OCI-LY3 (cell line): ENCODE measurements around the gene IL7R.

Source experiments
- H2AFZ ChIP-seq: fragments of 200-600, 300-600 bp; shearing (Covaris generic); 2 replicates; pipeline ENCODE4 v1.6.0; 2014; ENCODE audit warnings: antibody characterized with exemption, low read depth, low read length
- H3K27ac ChIP-seq: fragments of 200-600, 300-600 bp; sonication (generic); 2 replicates; pipeline ENCODE4 v1.5.1; 2014; ENCODE audit warnings: mild to moderate bottlenecking, low read length, moderate library complexity, mixed read lengths
- H3K27me3 ChIP-seq: fragments of 200-600, 300-600 bp; sonication (generic); 2 replicates; pipeline ENCODE4 v1.6.1; 2014; ENCODE audit warnings: low read depth, low read length, mixed read lengths
- H3K36me3 ChIP-seq: fragments of 200-600, 300-600 bp; sonication (generic); replicated peaks from 2 replicates; pipeline ENCODE3; 2014; ENCODE audit warnings: low read depth, low read length, mixed read lengths
- H3K4me1 ChIP-seq: fragments of 300-600, 200-600 bp; sonication (generic); 2 replicates; pipeline ENCODE4 v1.6.1; 2014; ENCODE audit warnings: low read length, mixed read lengths
- H3K4me2 ChIP-seq: fragments of 200-600, 300-600 bp; sonication (generic); 2 replicates; pipeline ENCODE4 v1.6.1; 2014; ENCODE audit warnings: low read length, mixed read lengths
- H3K4me3 ChIP-seq: fragments of 300-600, 200-600 bp; sonication (generic); 2 replicates; pipeline ENCODE4 v1.5.1; 2014; ENCODE audit warnings: antibody characterized with exemption, mild to moderate bottlenecking, low read length, moderate library complexity
- H3K79me2 ChIP-seq: fragments of 300-600, 200-600 bp; shearing (Covaris generic); 2 replicates; pipeline ENCODE4 v1.6.1; 2014; ENCODE audit warnings: mild to moderate bottlenecking, low read length, mixed read lengths
- H3K9ac ChIP-seq: fragments of 300-600, 200-600 bp; shearing (Covaris generic); 2 replicates; pipeline ENCODE4 v1.6.0; 2014; ENCODE audit warnings: mild to moderate bottlenecking, low read length, moderate library complexity
- H3K9me3 ChIP-seq: fragments of 200-600, 300-600 bp; shearing (Covaris generic); 2 replicates; pipeline ENCODE4 v1.6.1; 2014; ENCODE audit warnings: low read length, mixed read lengths; ENCODE audit not compliant: insufficient read depth
- H4K20me1 ChIP-seq: fragments of 200-600, 300-600 bp; sonication (generic); 2 replicates; pipeline ENCODE4 v1.6.1; 2016; ENCODE audit warnings: low read length, mixed read lengths; ENCODE audit not compliant: insufficient read depth
- EZH2phosphoT487 ChIP-seq: fragments of 200-600 bp; shearing (Covaris generic); IDR thresholded peaks from 2 replicates; pipeline ENCODE4 v1.6.1; 2018; ENCODE audit warnings: antibody characterized with exemption, mixed run types, low read depth
- TF ChIP-seq, protein P1 (sequence below): fragments of 200-600, 300-600 bp; sonication (generic); IDR thresholded peaks from 2 replicates; pipeline ENCODE4 v1.5.1; 2014; ENCODE audit warnings: antibody characterized with exemption, low read length, low read depth

IL7R gene

DNA sequence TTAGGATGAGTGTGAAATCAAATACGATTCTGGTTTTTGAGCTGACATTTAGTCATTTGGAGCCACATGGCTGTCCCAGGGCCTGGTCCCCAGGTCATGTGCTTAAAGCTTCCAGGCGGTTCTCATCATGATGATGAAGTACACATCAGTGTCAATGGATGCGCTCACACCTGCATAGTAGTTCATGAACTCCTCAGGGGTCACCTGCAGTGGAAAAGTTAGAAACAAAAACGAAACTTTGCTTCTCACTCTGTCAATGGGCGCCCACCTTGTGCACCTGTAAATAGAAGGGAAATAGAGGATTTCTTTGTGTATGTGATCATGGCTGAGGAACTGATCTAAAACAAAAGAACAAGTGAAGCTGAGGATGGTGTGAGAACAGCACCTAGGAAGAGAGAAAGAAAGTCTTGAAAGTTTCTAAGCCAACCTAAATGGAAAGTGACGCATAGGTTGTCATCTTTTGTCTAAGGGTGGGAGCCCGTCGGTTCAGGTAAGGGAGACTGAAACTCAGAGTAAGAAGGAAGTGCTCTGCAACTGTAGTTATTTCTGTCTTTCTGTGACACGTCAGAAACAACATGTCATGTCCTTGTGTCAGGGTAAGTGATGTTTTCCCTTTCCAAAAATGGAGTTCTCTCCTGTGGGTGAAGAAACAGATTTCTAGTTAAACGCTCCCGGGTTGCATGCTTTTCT, 47.9 kb downstream of the IL7R start:
- H3K4me2 ChIP-seq = no peak overlapping the region
- H3K4me3 ChIP-seq = no peak overlapping the region
- no peak overlapping the region for H2AFZ ChIP-seq
- TF ChIP-seq EZH2phosphoT487 = no peak
- TF ChIP-seq, protein P1, sequence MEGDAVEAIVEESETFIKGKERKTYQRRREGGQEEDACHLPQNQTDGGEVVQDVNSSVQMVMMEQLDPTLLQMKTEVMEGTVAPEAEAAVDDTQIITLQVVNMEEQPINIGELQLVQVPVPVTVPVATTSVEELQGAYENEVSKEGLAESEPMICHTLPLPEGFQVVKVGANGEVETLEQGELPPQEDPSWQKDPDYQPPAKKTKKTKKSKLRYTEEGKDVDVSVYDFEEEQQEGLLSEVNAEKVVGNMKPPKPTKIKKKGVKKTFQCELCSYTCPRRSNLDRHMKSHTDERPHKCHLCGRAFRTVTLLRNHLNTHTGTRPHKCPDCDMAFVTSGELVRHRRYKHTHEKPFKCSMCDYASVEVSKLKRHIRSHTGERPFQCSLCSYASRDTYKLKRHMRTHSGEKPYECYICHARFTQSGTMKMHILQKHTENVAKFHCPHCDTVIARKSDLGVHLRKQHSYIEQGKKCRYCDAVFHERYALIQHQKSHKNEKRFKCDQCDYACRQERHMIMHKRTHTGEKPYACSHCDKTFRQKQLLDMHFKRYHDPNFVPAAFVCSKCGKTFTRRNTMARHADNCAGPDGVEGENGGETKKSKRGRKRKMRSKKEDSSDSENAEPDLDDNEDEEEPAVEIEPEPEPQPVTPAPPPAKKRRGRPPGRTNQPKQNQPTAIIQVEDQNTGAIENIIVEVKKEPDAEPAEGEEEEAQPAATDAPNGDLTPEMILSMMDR = no peak
- no peaks in the 10 kb centered on the region for H4K20me1 ChIP-seq
- no peaks in the 10 kb centered on the region for H3K79me2 ChIP-seq
- no peak overlapping the region for H3K9ac ChIP-seq
- H3K36me3 ChIP-seq = no peaks in the 10 kb centered on the region
- H3K27me3 ChIP-seq = no peaks in the 10 kb centered on the region
- H3K4me1 ChIP-seq = no peaks in the 10 kb centered on the region; the same call in 1 of the 2 replicates
- no peak overlapping the region for H3K27ac ChIP-seq
- H3K9me3 ChIP-seq = no peaks in the 10 kb centered on the region

DNA sequence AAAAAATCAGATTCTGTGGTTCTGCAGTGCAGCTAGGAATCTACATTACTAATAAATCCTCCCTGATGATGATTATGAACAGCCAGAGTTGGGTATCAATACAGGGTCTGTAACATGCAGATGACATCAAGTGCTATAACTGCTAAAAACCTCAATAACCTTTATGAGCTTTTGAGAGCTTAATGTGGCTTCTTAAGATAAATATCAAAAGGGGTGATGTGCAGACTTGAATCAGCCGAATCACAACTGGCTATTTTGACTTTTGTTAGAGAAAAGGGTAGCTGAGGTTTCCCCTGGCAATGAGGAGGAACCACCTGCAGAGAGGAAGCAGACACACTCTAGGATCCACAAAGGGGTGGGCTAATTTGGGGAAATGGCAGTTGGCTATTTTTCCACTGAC, 51.5 kb downstream of the IL7R start:
- no peaks in the 10 kb centered on the region for H3K9me3 ChIP-seq
- no peaks in the 10 kb centered on the region for H4K20me1 ChIP-seq
- no peak overlapping the region for H3K4me3 ChIP-seq
- H3K36me3 ChIP-seq = no peaks in the 10 kb centered on the region
- H3K4me2 ChIP-seq = no peak overlapping the region
- no peak for TF ChIP-seq EZH2phosphoT487
- TF ChIP-seq, protein P1 = no peak
- no peak overlapping the region for H2AFZ ChIP-seq
- H3K27ac ChIP-seq = no peak overlapping the region
- H3K9ac ChIP-seq = no peak overlapping the region
- no peaks in the 10 kb centered on the region; the same call in 1 of the 2 replicates for H3K4me1 ChIP-seq
- no peaks in the 10 kb centered on the region for H3K27me3 ChIP-seq
- H3K79me2 ChIP-seq = no peaks in the 10 kb centered on the region

DNA sequence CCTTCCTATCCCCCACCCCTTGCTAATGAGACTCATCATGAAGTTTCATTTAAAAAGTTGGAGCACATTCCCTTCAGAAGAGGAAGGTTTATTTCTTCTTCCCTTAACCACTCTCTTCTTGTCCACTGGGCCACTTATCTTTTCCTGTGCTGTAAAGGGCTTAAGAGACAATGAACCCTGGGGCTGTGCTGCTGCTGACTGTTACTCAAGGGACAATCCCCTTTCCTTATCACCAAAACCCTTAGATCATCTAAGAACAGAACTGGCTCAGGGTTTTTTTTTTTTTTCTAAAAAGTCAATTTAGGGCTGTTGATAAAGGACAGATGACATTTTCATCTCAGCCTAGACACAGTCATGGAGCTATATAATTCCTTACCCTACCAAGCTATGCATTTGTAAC, 52.1 kb downstream of the IL7R start:
- Histone ChIP-seq H3K79me2 (no peaks in the 10 kb centered on the region), H3K27me3 (no peaks in the 10 kb centered on the region), H2AFZ (no peak overlapping the region), H3K9me3 (no peaks in the 10 kb centered on the region), H3K4me3 (no peak overlapping the region), H3K9ac (no peak overlapping the region), H3K4me2 (no peak overlapping the region), H3K27ac (no peak overlapping the region), H4K20me1 (no peaks in the 10 kb centered on the region), H3K36me3 (no peaks in the 10 kb centered on the region), H3K4me1 (no peaks in the 10 kb centered on the region; the same call in 1 of the 2 replicates)
- TF ChIP-seq, protein P1 = no peak
- TF ChIP-seq EZH2phosphoT487 = no peak

DNA sequence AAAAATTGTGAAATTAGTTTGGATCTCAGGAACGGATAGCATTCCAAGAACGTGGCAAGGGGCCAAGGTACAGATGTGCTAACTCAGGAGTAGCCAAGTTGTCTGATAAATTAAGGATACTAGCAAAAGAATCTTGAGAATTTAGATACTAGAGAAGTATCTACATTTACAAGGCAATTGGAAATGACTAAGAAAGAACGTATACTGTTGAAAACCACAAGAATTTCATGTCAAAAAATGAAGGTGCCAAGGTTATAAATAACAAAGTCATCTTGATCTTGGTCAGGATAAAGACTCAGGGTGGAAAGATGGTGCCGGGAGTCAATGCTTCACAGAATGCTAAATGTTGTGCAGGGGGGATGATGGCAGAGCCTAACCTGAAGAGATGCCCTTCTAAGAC, 62.5 kb downstream of the IL7R start:
- Histone ChIP-seq H3K4me1 (no peaks in the 10 kb centered on the region), H3K27ac (no peak overlapping the region), H3K4me3 (no peak overlapping the region), H3K79me2 (no peaks in the 10 kb centered on the region), H4K20me1 (no peaks in the 10 kb centered on the region), H3K36me3 (no peaks in the 10 kb centered on the region), H3K9ac (no peak overlapping the region), H2AFZ (no peak overlapping the region), H3K9me3 (no peaks in the 10 kb centered on the region), H3K4me2 (no peak overlapping the region), H3K27me3 (no peaks in the 10 kb centered on the region)
- TF ChIP-seq, protein P1 = no peak
- no peak for TF ChIP-seq EZH2phosphoT487
